ENCODE data around the gene AFAP1L2. TPM values are rescaled to one million over a fixed set of nuclear protein-coding genes. Genes with fewer than 3 reads are reported as not detected.
A peak's percentile ranks its signal among the peaks of the same experiment; 100 is the strongest.

AFAP1L2 gene
- total RNA-seq, 1 donor from 2014 or later, result 4.8 TPM

DNA sequence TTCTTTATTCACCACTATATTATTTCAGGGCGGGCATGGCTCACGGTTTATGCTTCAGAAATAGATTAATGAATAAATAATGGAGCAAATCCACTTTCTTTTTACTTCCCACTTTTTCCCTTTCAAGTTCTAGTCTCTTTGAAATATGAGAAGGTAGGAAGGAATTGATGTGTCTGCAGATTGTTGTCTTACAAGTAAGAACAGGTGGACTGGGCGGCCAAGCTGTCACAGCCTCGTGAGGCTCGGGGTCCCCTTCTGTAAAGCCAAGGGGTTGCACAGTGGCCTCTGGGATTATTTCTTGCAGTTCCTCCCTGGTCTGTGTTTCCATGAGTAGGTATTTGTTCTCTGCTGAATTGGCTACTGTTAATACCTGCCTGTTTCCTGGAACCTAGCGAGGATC lies 154.1 kb downstream of the AFAP1L2 start:
- Histone ChIP-seq H4K20me1 (ENCODE audit: low read depth) (no peaks in the 10 kb centered on the region), H3K36me3 (no peaks in the 10 kb centered on the region), H3K4me1 (no peaks in the 10 kb centered on the region), H2AFZ (replicated peaks) (no peak overlapping the region), H3K4me3 (no peak overlapping the region), H3K79me2 (ENCODE audit: low read depth) (no peaks in the 10 kb centered on the region), H3K9ac (no peak overlapping the region), H3K27me3 (no peaks in the 10 kb centered on the region), H3F3A (ENCODE audit: low read depth) (no peaks in the 10 kb centered on the region), H3K9me3 (ENCODE audit: low read depth) (no peaks in the 10 kb centered on the region), H3K4me2 (no peak overlapping the region), H3K27ac (no peak overlapping the region)
- TF ChIP-seq EZH2 (IDR thresholded peaks at IDR 0.05) (no peak), EZH2phosphoT487 (IDR thresholded peaks at IDR 0.05) (no peak)
- TF ChIP-seq, protein P1, sequence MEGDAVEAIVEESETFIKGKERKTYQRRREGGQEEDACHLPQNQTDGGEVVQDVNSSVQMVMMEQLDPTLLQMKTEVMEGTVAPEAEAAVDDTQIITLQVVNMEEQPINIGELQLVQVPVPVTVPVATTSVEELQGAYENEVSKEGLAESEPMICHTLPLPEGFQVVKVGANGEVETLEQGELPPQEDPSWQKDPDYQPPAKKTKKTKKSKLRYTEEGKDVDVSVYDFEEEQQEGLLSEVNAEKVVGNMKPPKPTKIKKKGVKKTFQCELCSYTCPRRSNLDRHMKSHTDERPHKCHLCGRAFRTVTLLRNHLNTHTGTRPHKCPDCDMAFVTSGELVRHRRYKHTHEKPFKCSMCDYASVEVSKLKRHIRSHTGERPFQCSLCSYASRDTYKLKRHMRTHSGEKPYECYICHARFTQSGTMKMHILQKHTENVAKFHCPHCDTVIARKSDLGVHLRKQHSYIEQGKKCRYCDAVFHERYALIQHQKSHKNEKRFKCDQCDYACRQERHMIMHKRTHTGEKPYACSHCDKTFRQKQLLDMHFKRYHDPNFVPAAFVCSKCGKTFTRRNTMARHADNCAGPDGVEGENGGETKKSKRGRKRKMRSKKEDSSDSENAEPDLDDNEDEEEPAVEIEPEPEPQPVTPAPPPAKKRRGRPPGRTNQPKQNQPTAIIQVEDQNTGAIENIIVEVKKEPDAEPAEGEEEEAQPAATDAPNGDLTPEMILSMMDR (IDR thresholded peaks at IDR 0.05), result no peak
- Mint-ChIP-seq H3K27ac (no peak overlapping the region), H3K27me3 (ENCODE audit: insufficient read depth, low read depth) (peaks cover 21% of the 10 kb centered on the region), H3K36me3 (no peaks in the 10 kb centered on the region), H3K9me3 (peaks cover 8% of the 10 kb centered on the region), H3K4me3 (no peak overlapping the region), H3K4me1 (peaks cover 16% of the 10 kb centered on the region)
- no peak for DNase-seq (ENCODE audit: low spot score)

DNA sequence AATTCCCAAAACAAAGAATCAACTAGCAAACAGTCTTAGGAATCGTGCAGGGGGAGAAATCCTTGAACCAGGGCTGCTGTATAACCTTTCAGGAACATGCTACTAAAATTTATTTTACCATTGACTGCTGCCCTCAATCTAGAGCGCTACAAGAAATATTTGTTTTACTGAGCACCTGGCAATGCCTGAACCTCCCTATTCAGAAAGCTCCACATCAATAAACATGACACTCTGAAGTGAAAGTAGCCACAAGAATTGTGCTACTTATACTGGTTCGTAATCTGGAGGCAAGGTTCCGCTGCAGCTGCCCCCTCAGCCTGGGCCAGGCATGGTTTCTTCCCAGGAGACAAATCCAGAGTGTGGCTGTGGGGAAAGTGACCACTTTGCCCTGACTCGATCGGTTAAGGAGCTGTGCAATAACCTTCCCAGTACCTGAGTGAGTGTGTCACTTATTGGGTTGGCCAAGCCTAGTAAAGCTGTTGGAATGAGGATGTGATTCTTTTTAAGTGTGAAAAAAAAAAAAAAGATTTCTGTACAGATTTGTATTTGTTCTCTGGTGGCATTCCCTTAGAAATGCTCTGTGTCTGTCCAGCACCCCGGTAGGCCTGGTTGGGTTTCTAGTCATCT lies 157.5 kb downstream of the AFAP1L2 start:
- no peak for DNase-seq (ENCODE audit: low spot score)
- Histone ChIP-seq H3K9me3 (ENCODE audit: low read depth) (no peaks in the 10 kb centered on the region), H3F3A (ENCODE audit: low read depth) (no peaks in the 10 kb centered on the region), H3K27me3 (peaks cover 21% of the 10 kb centered on the region), H4K20me1 (ENCODE audit: low read depth) (no peaks in the 10 kb centered on the region), H3K79me2 (ENCODE audit: low read depth) (no peaks in the 10 kb centered on the region), H3K4me3 (no peak overlapping the region), H3K36me3 (no peaks in the 10 kb centered on the region), H2AFZ (replicated peaks) (no peak overlapping the region), H3K4me2 (no peak overlapping the region), H3K4me1 (no peaks in the 10 kb centered on the region), H3K9ac (no peak overlapping the region), H3K27ac (no peak overlapping the region)
- H3K9me3 Mint-ChIP-seq, result no peaks in the 10 kb centered on the region
- no peak overlapping the region for H3K4me3 Mint-ChIP-seq
- H3K4me1 Mint-ChIP-seq, result peaks cover 23% of the 10 kb centered on the region
- H3K27ac Mint-ChIP-seq, result no peak overlapping the region
- peaks cover 11% of the 10 kb centered on the region for H3K27me3 Mint-ChIP-seq (ENCODE audit: insufficient read depth, low read depth)
- TF ChIP-seq EZH2 (IDR thresholded peaks at IDR 0.05) (no peak), EZH2phosphoT487 (IDR thresholded peaks at IDR 0.05) (no peak)
- TF ChIP-seq, protein P1 (IDR thresholded peaks at IDR 0.05), result no peak
- no peaks in the 10 kb centered on the region for H3K36me3 Mint-ChIP-seq

DNA sequence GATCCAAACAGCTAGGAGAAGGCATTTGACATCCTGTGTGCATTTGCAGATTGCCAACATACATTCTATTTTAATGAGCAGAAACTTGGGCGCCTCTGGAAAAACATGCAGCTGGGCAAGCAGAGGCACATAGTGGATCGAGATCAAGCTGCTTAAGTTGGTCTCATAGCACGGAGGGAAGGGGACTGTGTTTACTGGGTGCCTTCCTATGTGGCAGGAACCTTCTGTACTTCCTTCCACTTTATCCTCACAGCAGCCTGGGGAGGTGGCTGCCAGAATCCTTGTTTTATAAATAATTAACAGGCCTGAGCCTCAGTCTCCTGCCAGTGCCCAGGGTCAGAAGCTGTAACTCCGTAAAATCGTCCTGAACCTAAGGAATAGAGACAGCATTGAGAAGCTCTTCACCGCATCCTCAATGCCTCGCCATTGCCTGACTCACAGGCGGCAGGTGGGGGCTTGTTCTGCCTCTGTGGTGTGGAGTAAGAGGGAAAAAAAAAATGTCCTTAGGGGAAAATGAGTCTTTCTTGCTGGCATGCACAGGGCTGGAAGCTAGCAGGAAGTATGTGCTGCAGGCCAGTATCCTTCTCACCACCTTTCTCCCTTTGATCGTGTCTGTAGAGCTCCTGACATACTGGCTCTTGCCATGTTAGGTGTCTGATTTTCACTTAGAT lies 159.0 kb downstream of the AFAP1L2 start:
- Mint-ChIP-seq H3K4me1 (peaks cover 27% of the 10 kb centered on the region), H3K27ac (no peak overlapping the region), H3K27me3 (ENCODE audit: insufficient read depth, low read depth) (peaks cover 11% of the 10 kb centered on the region), H3K36me3 (no peaks in the 10 kb centered on the region), H3K4me3 (no peak overlapping the region), H3K9me3 (no peaks in the 10 kb centered on the region)
- no peak for DNase-seq (ENCODE audit: low spot score)
- Histone ChIP-seq H3K4me2 (no peak overlapping the region), H3K79me2 (ENCODE audit: low read depth) (no peaks in the 10 kb centered on the region), H3K27ac (no peak overlapping the region), H3K4me3 (no peak overlapping the region), H2AFZ (replicated peaks) (peak overlapping the region; percentile 26), H3K27me3 (peaks cover 36% of the 10 kb centered on the region), H3K4me1 (peaks cover under 1% of the 10 kb centered on the region), H3K36me3 (no peaks in the 10 kb centered on the region), H3K9me3 (ENCODE audit: low read depth) (no peaks in the 10 kb centered on the region), H3F3A (ENCODE audit: low read depth) (peaks cover 6% of the 10 kb centered on the region), H3K9ac (no peak overlapping the region), H4K20me1 (ENCODE audit: low read depth) (no peaks in the 10 kb centered on the region)
- TF ChIP-seq EZH2 (IDR thresholded peaks at IDR 0.05) (no peak), EZH2phosphoT487 (IDR thresholded peaks at IDR 0.05) (no peak)
- TF ChIP-seq, protein P1 (IDR thresholded peaks at IDR 0.05), result no peak

Small RNA genes lying within 50 kb of the gene (small RNA-seq; reads per million reads assigned to genes)
- gene RN7SL384P, result not detected

Other genes starting within 250 kb of the AFAP1L2 start
- 9.9 and 22.9 TPM in 2 replicates for gene CCDC186, start 230.3 kb downstream of the AFAP1L2 start, total RNA-seq (ENCODE audit: low replicate concordance)
- gene TDRD1, start 225.1 kb downstream of the AFAP1L2 start, total RNA-seq (ENCODE audit: low replicate concordance), result 0.04 TPM in 1 of 2 replicates, not detected in the other
- gene VWA2, start 165.2 kb downstream of the AFAP1L2 start, total RNA-seq (ENCODE audit: low replicate concordance), result 0.09 TPM in 1 of 2 replicates, not detected in the other

Data from neural progenitor cell (in vitro differentiated cells).